Measurements from ENCODE around the gene SPAG16. TPM values are rescaled to one million over a fixed set of nuclear protein-coding genes. Genes with fewer than 3 reads are reported as not detected.

SPAG16 gene
- total RNA-seq, 1 experiment from 2014 or later, result 21.5 TPM

GRCh38 chr2:214379227-214379626 lies 1095.0 kb downstream of the SPAG16 start:
- Mint-ChIP-seq H3K36me3 (ENCODE audit: insufficient read depth, unreplicated experiment) (no peaks in the 10 kb centered on the region), H3K27ac (ENCODE audit: unreplicated experiment) (no peak overlapping the region), H3K4me1 (ENCODE audit: low read depth, unreplicated experiment) (peaks cover 8% of the 10 kb centered on the region), H3K4me3 (ENCODE audit: unreplicated experiment) (no peak overlapping the region), H3K27me3 (ENCODE audit: insufficient read depth, unreplicated experiment) (no peaks in the 10 kb centered on the region), H3K9me3 (ENCODE audit: unreplicated experiment) (peaks cover 10% of the 10 kb centered on the region)
- no peaks in the 10 kb centered on the region for H3K36me3 ChIP-seq (ENCODE audit: control insufficient read depth, insufficient read depth, low read length)
- intact Hi-C loops (cut with micrococcal nuclease; ENCODE audit: unreplicated experiment), result no loop called here
- H3K4me3 ChIP-seq (ENCODE audit: low read depth, low read length), result no peak overlapping the region
- no peaks in the 10 kb centered on the region for H3K27me3 ChIP-seq (replicated peaks; ENCODE audit: control insufficient read depth, insufficient read depth, low read length)
- DNase-seq, result no peak
- H3K4me1 ChIP-seq, result no peaks in the 10 kb centered on the region
- no peaks in the 10 kb centered on the region for H3K9me3 ChIP-seq
- BruUV-seq (replicated peaks), result no TSS peak
- TF ChIP-seq CTCF (IDR thresholded peaks at IDR 0.05; ENCODE audit: insufficient read depth in 1 of 2, low read depth in 1 of 2, low read length in 1 of 2, severe bottlenecking in 1 of 2, unreplicated experiment in 1 of 2), result no peak
- POLR2A ChIA-PET, result interaction anchor here (0.6 kb wide), 1 partner anchor 447 kb away, joined by 3 read pairs; no protein-coding TSS in a partner anchor
- CTCF ChIA-PET, result no interaction called here

- Mint-ChIP-seq H3K4me1 (ENCODE audit: low read depth, unreplicated experiment) (peaks cover 8% of the 10 kb centered on the region), H3K9me3 (ENCODE audit: unreplicated experiment) (peaks cover 10% of the 10 kb centered on the region), H3K36me3 (ENCODE audit: insufficient read depth, unreplicated experiment) (no peaks in the 10 kb centered on the region), H3K27me3 (ENCODE audit: insufficient read depth, unreplicated experiment) (no peaks in the 10 kb centered on the region), H3K4me3 (ENCODE audit: unreplicated experiment) (no peak overlapping the region), H3K27ac (ENCODE audit: unreplicated experiment) (no peak overlapping the region)
- CTCF ChIA-PET, result no interaction called here
- no TSS peak for BruUV-seq (replicated peaks)
- H3K36me3 ChIP-seq (ENCODE audit: control insufficient read depth, insufficient read depth, low read length), result no peaks in the 10 kb centered on the region
- intact Hi-C loops (cut with micrococcal nuclease; ENCODE audit: unreplicated experiment), result no loop called here
- TF ChIP-seq CTCF (IDR thresholded peaks at IDR 0.05; ENCODE audit: insufficient read depth in 1 of 2, low read depth in 1 of 2, low read length in 1 of 2, severe bottlenecking in 1 of 2, unreplicated experiment in 1 of 2), result no peak
- no peaks in the 10 kb centered on the region for H3K4me1 ChIP-seq
- H3K9me3 ChIP-seq, result no peaks in the 10 kb centered on the region
- DNase-seq, result no peak
- POLR2A ChIA-PET, result no interaction called here
- H3K4me3 ChIP-seq (ENCODE audit: low read depth, low read length), result no peak overlapping the region
- H3K27me3 ChIP-seq (replicated peaks; ENCODE audit: control insufficient read depth, insufficient read depth, low read length), result no peaks in the 10 kb centered on the region
Measured at GRCh38 chr2:214380681-214381080, 1096.4 kb downstream of the SPAG16 start.

- Histone ChIP-seq H3K4me3 (ENCODE audit: low read depth, low read length) (no peak overlapping the region), H3K36me3 (ENCODE audit: control insufficient read depth, insufficient read depth, low read length) (no peaks in the 10 kb centered on the region), H3K27me3 (replicated peaks; ENCODE audit: control insufficient read depth, insufficient read depth, low read length) (no peaks in the 10 kb centered on the region), H3K4me1 (no peaks in the 10 kb centered on the region), H3K9me3 (no peaks in the 10 kb centered on the region)
- Mint-ChIP-seq H3K27me3 (ENCODE audit: insufficient read depth, unreplicated experiment) (no peaks in the 10 kb centered on the region), H3K9me3 (ENCODE audit: unreplicated experiment) (peaks cover 10% of the 10 kb centered on the region), H3K4me1 (ENCODE audit: low read depth, unreplicated experiment) (peaks cover 8% of the 10 kb centered on the region), H3K4me3 (ENCODE audit: unreplicated experiment) (no peak overlapping the region), H3K36me3 (ENCODE audit: insufficient read depth, unreplicated experiment) (no peaks in the 10 kb centered on the region), H3K27ac (ENCODE audit: unreplicated experiment) (no peak overlapping the region)
- CTCF ChIA-PET, result no interaction called here
- BruUV-seq (replicated peaks), result no TSS peak
- no peak for TF ChIP-seq CTCF (IDR thresholded peaks at IDR 0.05; ENCODE audit: insufficient read depth in 1 of 2, low read depth in 1 of 2, low read length in 1 of 2, severe bottlenecking in 1 of 2, unreplicated experiment in 1 of 2)
- DNase-seq, result no peak
- POLR2A ChIA-PET, result no interaction called here
- intact Hi-C loops (cut with micrococcal nuclease; ENCODE audit: unreplicated experiment), result no loop called here
Measured at GRCh38 chr2:214382229-214382628, 1098.0 kb downstream of the SPAG16 start.
